Suprapubic skin (tissue), 3 donors: Measurements from ENCODE around the gene ZNF408.

Experiments
- EP300 ChIP-seq: sonication (generic); formaldehyde crosslinking; IDR thresholded peaks from one replicate; pipeline ENCODE4 v1.6.1; 2017; ENCODE audit warnings: antibody characterized with exemption
- POLR2A ChIP-seq, 2 donors: fragments of 450-650 bp; IDR thresholded peaks; one replicate each; pipeline ENCODE4 v1.6.1; 2017; ENCODE audit warnings: antibody characterized with exemption in 2 of 2, mild to moderate bottlenecking in 2 of 2, moderate library complexity in 2 of 2
- TF ChIP-seq, protein P1 (sequence below), 2 donors: fragments of 200-600 bp in 1 of 2; fragments of 450-650 bp in 1 of 2; sonication (generic) in 1 of 2; IDR thresholded peaks; one replicate each; pipeline ENCODE4 v1.5.1; 2016 to 2019; ENCODE audit warnings: antibody characterized with exemption in 2 of 2, mild to moderate bottlenecking in 1 of 2, moderate library complexity in 1 of 2

DNA sequence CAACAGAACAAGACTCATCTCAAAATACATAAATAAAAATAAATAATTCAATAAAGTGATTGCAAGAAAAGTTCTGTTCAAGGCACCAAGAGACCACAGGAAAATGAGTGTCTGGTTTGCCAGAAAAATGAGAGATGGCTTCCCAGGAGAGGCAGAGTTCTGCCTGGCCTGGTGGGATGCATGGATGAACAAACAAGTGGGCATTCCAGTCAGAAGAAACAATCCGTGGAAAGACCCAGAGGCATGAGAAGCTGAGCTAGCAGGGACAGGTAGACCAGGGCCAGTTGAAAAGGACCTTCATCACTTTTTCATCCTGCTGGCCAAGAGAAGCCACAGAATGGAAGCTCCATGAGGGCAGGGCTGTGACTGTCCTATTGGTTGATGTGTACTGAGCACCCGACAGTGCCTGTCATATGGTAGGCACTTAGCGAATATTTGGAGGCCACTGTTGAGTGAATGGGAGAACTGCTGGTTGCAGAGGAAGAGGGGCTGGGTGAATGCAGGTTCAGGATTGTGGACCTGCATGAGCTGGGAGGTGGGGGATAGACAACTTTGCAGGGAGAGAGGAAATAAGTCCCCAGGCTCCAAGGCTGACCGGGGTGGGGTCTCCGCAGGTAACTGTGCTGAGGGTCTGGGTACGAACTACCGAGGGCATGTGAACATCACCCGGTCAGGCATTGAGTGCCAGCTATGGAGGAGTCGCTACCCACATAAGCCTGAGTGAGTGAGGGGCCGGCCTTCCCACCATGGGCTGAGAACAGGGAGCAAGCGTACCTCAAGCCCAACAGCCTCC is 21.9 kb downstream of the ZNF408 start:
- TF ChIP-seq, protein P1, sequence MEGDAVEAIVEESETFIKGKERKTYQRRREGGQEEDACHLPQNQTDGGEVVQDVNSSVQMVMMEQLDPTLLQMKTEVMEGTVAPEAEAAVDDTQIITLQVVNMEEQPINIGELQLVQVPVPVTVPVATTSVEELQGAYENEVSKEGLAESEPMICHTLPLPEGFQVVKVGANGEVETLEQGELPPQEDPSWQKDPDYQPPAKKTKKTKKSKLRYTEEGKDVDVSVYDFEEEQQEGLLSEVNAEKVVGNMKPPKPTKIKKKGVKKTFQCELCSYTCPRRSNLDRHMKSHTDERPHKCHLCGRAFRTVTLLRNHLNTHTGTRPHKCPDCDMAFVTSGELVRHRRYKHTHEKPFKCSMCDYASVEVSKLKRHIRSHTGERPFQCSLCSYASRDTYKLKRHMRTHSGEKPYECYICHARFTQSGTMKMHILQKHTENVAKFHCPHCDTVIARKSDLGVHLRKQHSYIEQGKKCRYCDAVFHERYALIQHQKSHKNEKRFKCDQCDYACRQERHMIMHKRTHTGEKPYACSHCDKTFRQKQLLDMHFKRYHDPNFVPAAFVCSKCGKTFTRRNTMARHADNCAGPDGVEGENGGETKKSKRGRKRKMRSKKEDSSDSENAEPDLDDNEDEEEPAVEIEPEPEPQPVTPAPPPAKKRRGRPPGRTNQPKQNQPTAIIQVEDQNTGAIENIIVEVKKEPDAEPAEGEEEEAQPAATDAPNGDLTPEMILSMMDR (IDR thresholded peaks at IDR 0.05) = no peak
- TF ChIP-seq EP300 (no peak), POLR2A (IDR thresholded peaks at IDR 0.05) (no peak)
